Peyer's patch (tissue), 4 donors: Measurements from ENCODE around the gene OTOS.

Experiments
- POLR2A ChIP-seq, 2 donors: fragments of 450-650 bp; IDR thresholded peaks; one replicate each; pipeline ENCODE4 v1.5.1; 2017; ENCODE audit warnings: antibody characterized with exemption in 2 of 2, mild to moderate bottlenecking in 2 of 2, moderate library complexity in 2 of 2
- TF ChIP-seq, protein P1 (sequence below), 6 experiments: fragments of 450-650 bp in 4 of 6; fragments of 200-600 bp in 2 of 6; sonication (generic) in 1 of 6; IDR thresholded peaks; one replicate each; pipeline ENCODE4 v1.5.1; 2017 to 2019; ENCODE audit warnings: antibody characterized with exemption in 6 of 6, mild to moderate bottlenecking in 3 of 6, moderate library complexity in 1 of 6

DNA sequence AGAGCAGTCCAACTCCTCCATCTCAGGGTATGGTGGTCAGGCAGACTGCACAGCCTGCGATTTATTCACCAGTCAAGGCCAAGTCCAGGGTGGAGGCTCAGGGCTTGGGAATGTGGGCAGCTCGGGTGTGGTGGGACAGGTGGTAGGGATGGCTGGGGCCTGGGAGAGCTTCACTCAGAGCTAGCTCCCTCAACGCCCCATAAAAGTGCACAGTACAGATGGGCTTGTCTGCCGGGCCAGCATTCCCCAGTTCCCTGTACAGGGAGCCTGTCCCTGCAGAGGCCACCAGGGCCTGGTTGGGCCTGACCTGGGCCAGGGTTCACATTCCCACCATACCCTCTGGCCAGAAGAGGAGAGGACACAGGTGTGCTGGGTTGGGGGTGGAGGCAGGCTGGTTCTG lies 49.2 kb upstream of the OTOS start:
- TF ChIP-seq, protein P1, sequence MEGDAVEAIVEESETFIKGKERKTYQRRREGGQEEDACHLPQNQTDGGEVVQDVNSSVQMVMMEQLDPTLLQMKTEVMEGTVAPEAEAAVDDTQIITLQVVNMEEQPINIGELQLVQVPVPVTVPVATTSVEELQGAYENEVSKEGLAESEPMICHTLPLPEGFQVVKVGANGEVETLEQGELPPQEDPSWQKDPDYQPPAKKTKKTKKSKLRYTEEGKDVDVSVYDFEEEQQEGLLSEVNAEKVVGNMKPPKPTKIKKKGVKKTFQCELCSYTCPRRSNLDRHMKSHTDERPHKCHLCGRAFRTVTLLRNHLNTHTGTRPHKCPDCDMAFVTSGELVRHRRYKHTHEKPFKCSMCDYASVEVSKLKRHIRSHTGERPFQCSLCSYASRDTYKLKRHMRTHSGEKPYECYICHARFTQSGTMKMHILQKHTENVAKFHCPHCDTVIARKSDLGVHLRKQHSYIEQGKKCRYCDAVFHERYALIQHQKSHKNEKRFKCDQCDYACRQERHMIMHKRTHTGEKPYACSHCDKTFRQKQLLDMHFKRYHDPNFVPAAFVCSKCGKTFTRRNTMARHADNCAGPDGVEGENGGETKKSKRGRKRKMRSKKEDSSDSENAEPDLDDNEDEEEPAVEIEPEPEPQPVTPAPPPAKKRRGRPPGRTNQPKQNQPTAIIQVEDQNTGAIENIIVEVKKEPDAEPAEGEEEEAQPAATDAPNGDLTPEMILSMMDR (IDR thresholded peaks at IDR 0.05) = no peak
- no peak for TF ChIP-seq POLR2A (IDR thresholded peaks at IDR 0.05)
